Activated effector memory CD4-positive, alpha-beta T cell treated with anti-CD3 and anti-CD28 coated beads, Interleukin-2, amount 50 U/mL, for 16 hours (primary cell): ENCODE results near the gene CROCC.

Experiments
- DNase-seq: peaks from one replicate; pipeline ENCODE4 v3.0.0-alpha.2; 2020

Gene CROCC

GRCh38 chr1:16988210-16988609 is 66.5 kb downstream of the CROCC start:
- no peak for DNase-seq

- DNase-seq: no peak
Measured at GRCh38 chr1:16989676-16990391, 68.1 kb downstream of the CROCC start.

GRCh38 chr1:16991571-16991970 is 69.8 kb downstream of the CROCC start:
- DNase-seq: no peak

- no peak for DNase-seq
Measured at GRCh38 chr1:16992102-16992501, 70.4 kb downstream of the CROCC start.

GRCh38 chr1:16992675-16993074 is 70.9 kb downstream of the CROCC start:
- no peak for DNase-seq

- DNase-seq: no peak
Measured at GRCh38 chr1:16993521-16994038, 71.8 kb downstream of the CROCC start.

- no peak for DNase-seq
Measured at GRCh38 chr1:16996845-16997244, 75.1 kb downstream of the CROCC start.

- DNase-seq: no peak
Measured at GRCh38 chr1:16998589-16998988, 76.9 kb downstream of the CROCC start.

GRCh38 chr1:16999863-17000262 is 78.1 kb downstream of the CROCC start:
- DNase-seq: no peak

- DNase-seq: no peak
Measured at GRCh38 chr1:17001760-17002523, 80.2 kb downstream of the CROCC start.

- DNase-seq: no peak
Measured at GRCh38 chr1:17002524-17002902, 80.8 kb downstream of the CROCC start.

- no peak for DNase-seq
Measured at GRCh38 chr1:17004466-17005364, 83.0 kb downstream of the CROCC start.

GRCh38 chr1:17005365-17005740 is 83.6 kb downstream of the CROCC start:
- no peak for DNase-seq

GRCh38 chr1:17007121-17007520 is 85.4 kb downstream of the CROCC start:
- no peak for DNase-seq

GRCh38 chr1:17008208-17008855 is 86.6 kb downstream of the CROCC start:
- no peak for DNase-seq

GRCh38 chr1:17009706-17010105 is 88.0 kb downstream of the CROCC start:
- DNase-seq: no peak

GRCh38 chr1:17011092-17011438 is 89.3 kb downstream of the CROCC start:
- no peak for DNase-seq

GRCh38 chr1:17011439-17012307 is 89.9 kb downstream of the CROCC start, which contains the start of gene ATP13A2:
TSS of gene ATP13A2 (minus strand) at chr1:17011928. CDS start at chr1:17011738, 190 bp downstream.
- DNase-seq: peak; percentile 94

GRCh38 chr1:17012775-17013490 is 91.2 kb downstream of the CROCC start:
- DNase-seq: no peak

- peak; percentile 51 for DNase-seq
Measured at GRCh38 chr1:17013491-17014320, 92.0 kb downstream of the CROCC start.
